HCT116 (cell line): Measurements from ENCODE around the gene KCNS3.

Experiments used
- CEBPB ChIP-seq: IDR thresholded peaks from 2 replicates; pipeline ENCODE4 v1.6.1; 2012; ENCODE audit warnings: low read depth
- EZH2 ChIP-seq: fragments of 200-600 bp; sonication (generic); IDR thresholded peaks from 2 replicates; pipeline ENCODE4 v1.6.1; 2017; ENCODE audit warnings: antibody characterized with exemption, mixed run types
- POLR2A ChIP-seq: IDR thresholded peaks from 2 replicates; pipeline ENCODE4 v1.7.0; 2011; ENCODE audit warnings: borderline replicate concordance; ENCODE audit not compliant: insufficient read depth, insufficient read length; ENCODE audit errors: extremely low read depth
- POLR2AphosphoS5 ChIP-seq: IDR thresholded peaks from 2 replicates; pipeline ENCODE4 v1.6.1; 2011; ENCODE audit warnings: mild to moderate bottlenecking, low read depth, low read length, moderate library complexity
- RAD21 ChIP-seq: IDR thresholded peaks from 2 replicates; pipeline ENCODE4 v1.6.1; 2012; ENCODE audit warnings: low read depth, mild to moderate bottlenecking
- REST ChIP-seq: IDR thresholded peaks from 2 replicates; pipeline ENCODE4 v1.6.1; 2012; ENCODE audit warnings: low read depth
- SP1 ChIP-seq: IDR thresholded peaks from 2 replicates; pipeline ENCODE4 v1.6.1; 2012; ENCODE audit warnings: low read depth
- ZBTB33 ChIP-seq: IDR thresholded peaks from 2 replicates; pipeline ENCODE4 v1.6.1; 2011; ENCODE audit warnings: mild to moderate bottlenecking, low read length, moderate library complexity; ENCODE audit not compliant: insufficient replicate concordance; ENCODE audit errors: extremely low read depth
- ZNF274 ChIP-seq: fragments of 200-500 bp; sonication (Bioruptor generic); IDR thresholded peaks from 2 replicates; pipeline ENCODE4 v1.6.1; 2014; ENCODE audit warnings: mild to moderate bottlenecking, low read depth, low read length, inconsistent platforms
- TF ChIP-seq, protein P1 (sequence below), 3 experiments: fragments of 200-600 bp in 1 of 3; sonication (generic) in 1 of 3; IDR thresholded peaks in 2 of 3; conservative IDR thresholded peaks in 1 of 3; 2 replicates each; pipeline ENCODE4 v1.5.1; 2012 to 2017; ENCODE audit warnings: low read depth in 2 of 3, low read length in 2 of 3, antibody characterized with exemption in 1 of 3, borderline replicate concordance in 1 of 3, control low read depth in 1 of 3, mild to moderate bottlenecking in 1 of 3, mixed read lengths in 1 of 3, mixed run types in 1 of 3, moderate library complexity in 1 of 3; ENCODE audit not compliant: insufficient read depth in 1 of 3

- TF ChIP-seq ZNF274 (no peak), REST (no peak), POLR2AphosphoS5 (no peak), POLR2A (no peak), EZH2 (no peak), ZBTB33 (no peak), RAD21 (no peak), SP1 (no peak), CEBPB (no peak)
- TF ChIP-seq, protein P1, sequence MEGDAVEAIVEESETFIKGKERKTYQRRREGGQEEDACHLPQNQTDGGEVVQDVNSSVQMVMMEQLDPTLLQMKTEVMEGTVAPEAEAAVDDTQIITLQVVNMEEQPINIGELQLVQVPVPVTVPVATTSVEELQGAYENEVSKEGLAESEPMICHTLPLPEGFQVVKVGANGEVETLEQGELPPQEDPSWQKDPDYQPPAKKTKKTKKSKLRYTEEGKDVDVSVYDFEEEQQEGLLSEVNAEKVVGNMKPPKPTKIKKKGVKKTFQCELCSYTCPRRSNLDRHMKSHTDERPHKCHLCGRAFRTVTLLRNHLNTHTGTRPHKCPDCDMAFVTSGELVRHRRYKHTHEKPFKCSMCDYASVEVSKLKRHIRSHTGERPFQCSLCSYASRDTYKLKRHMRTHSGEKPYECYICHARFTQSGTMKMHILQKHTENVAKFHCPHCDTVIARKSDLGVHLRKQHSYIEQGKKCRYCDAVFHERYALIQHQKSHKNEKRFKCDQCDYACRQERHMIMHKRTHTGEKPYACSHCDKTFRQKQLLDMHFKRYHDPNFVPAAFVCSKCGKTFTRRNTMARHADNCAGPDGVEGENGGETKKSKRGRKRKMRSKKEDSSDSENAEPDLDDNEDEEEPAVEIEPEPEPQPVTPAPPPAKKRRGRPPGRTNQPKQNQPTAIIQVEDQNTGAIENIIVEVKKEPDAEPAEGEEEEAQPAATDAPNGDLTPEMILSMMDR (IDR thresholded peaks at IDR 0.05 in 2 of 3, conservative IDR thresholded peaks at IDR 0.05 in 1 of 3; ENCODE audit: borderline replicate concordance in 1 of 3, insufficient read depth in 1 of 3, low read depth in 2 of 3, low read length in 2 of 3): no peak
Observed at GRCh38 chr2:17847236-17847635, 31.2 kb upstream of the KCNS3 start.
